AG09309 (cell line): ENCODE data around the gene CDC42BPG.

Experiments used
- DNase-seq: peaks from one replicate; pipeline ENCODE4 v3.0.0-alpha.2; 2010; ENCODE audit warnings: low read depth
- H3K4me3 ChIP-seq: 2 replicates; pipeline ENCODE4 v1.5.1; 2011; ENCODE audit warnings: mild to moderate bottlenecking, low read depth, low read length, moderate library complexity; ENCODE audit not compliant: control insufficient read depth
- TF ChIP-seq, protein P1 (sequence below): IDR thresholded peaks from 2 replicates; pipeline ENCODE4 v1.5.1; 2011; ENCODE audit warnings: mild to moderate bottlenecking, low read depth, low read length, inconsistent platforms; ENCODE audit not compliant: insufficient read depth, control insufficient read depth; ENCODE audit errors: missing control alignments

The CDC42BPG gene

GRCh38 chr11:64803846-64804345 lies 40.6 kb downstream of the CDC42BPG start:
- H3K4me3 ChIP-seq = peak overlapping the region; percentile 53
- DNase-seq = no peak
- TF ChIP-seq, protein P1, sequence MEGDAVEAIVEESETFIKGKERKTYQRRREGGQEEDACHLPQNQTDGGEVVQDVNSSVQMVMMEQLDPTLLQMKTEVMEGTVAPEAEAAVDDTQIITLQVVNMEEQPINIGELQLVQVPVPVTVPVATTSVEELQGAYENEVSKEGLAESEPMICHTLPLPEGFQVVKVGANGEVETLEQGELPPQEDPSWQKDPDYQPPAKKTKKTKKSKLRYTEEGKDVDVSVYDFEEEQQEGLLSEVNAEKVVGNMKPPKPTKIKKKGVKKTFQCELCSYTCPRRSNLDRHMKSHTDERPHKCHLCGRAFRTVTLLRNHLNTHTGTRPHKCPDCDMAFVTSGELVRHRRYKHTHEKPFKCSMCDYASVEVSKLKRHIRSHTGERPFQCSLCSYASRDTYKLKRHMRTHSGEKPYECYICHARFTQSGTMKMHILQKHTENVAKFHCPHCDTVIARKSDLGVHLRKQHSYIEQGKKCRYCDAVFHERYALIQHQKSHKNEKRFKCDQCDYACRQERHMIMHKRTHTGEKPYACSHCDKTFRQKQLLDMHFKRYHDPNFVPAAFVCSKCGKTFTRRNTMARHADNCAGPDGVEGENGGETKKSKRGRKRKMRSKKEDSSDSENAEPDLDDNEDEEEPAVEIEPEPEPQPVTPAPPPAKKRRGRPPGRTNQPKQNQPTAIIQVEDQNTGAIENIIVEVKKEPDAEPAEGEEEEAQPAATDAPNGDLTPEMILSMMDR = no peak

GRCh38 chr11:64803158-64803845 lies 41.2 kb downstream of the CDC42BPG start, which contains the start of gene MAP4K2:
MAP4K2 (minus strand) TSS chr11:64803214; CDS start chr11:64803149, 65 bp downstream.
- TF ChIP-seq, protein P1 = no peak
- DNase-seq = peak; percentile 8
- H3K4me3 ChIP-seq = peak within 1 kb of the TSS; percentile 53

DNA sequence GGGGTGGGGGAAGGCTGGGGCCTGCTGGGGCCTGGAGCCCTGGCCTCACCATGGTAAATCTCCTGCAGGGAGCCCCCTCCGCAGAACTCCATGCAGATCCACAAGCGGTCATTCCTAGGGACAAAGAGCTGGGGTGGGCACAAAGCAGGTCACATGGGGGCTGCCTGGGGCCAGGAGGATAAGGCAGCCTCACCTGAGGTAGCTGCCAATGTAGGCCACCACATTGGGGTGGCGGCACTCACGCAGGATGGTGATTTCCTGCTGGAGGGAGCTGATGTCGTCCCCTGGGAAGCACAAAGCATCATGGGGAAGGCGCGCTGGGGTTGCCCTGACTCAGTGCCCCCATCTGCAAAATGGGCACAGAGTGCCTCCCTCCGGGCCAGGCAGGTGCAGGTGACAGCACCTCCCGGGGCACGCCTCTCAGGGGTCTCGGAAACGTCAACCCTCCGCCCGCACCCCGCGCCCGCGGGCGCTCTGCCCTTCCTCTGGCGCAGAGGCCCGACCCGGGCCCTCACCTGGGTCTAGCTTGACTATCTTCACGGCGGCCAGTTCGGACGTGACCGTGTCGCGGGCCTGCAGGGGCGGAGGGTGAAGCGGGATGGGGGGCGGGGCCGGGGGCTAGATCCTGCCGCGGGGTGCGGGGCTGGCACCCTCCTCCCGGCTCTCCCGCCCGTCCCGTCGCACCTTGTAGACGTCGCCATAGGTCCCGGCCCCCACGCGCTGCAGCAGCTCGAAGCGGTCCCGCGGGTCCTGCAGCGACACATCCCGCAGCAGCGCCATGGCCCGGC lies 41.9 kb downstream of the CDC42BPG start:
- H3K4me3 ChIP-seq = peak overlapping the region; percentile 42
- no peak for DNase-seq
- TF ChIP-seq, protein P1 = no peak

GRCh38 chr11:64801561-64802369 lies 42.7 kb downstream of the CDC42BPG start:
- TF ChIP-seq, protein P1 = no peak
- DNase-seq = no peak
- H3K4me3 ChIP-seq = no peak overlapping the region

GRCh38 chr11:64801158-64801464 lies 43.3 kb downstream of the CDC42BPG start:
- TF ChIP-seq, protein P1 = no peak
- H3K4me3 ChIP-seq = no peak overlapping the region
- no peak for DNase-seq
